OCI-M2 (cell line): Measurements from ENCODE around the gene ARHGEF28.

Source experiments
- DNase-seq: peaks from one replicate; lab custom pipeline; 2025; ENCODE audit not compliant: unreplicated experiment; lab: John Stamatoyannopoulos, UW

Gene ARHGEF28

GRCh38 chr5:73740274-73740790, 114.3 kb downstream of the ARHGEF28 start:
- no peak for DNase-seq

- DNase-seq: no peak
Observed at GRCh38 chr5:73743161-73743560, 117.2 kb downstream of the ARHGEF28 start.

GRCh38 chr5:73745836-73746235, 119.8 kb downstream of the ARHGEF28 start:
- DNase-seq: no peak

GRCh38 chr5:73746608-73747007, 120.6 kb downstream of the ARHGEF28 start:
- DNase-seq: no peak

- DNase-seq: no peak
Observed at GRCh38 chr5:73747696-73748380, 121.8 kb downstream of the ARHGEF28 start.

GRCh38 chr5:73748510-73749400, 122.8 kb downstream of the ARHGEF28 start:
- no peak for DNase-seq

GRCh38 chr5:73749485-73750270, 123.7 kb downstream of the ARHGEF28 start:
- no peak for DNase-seq

GRCh38 chr5:73751254-73751914, 125.4 kb downstream of the ARHGEF28 start:
- DNase-seq: no peak

- no peak for DNase-seq
Observed at GRCh38 chr5:73754254-73754653, 128.3 kb downstream of the ARHGEF28 start.

GRCh38 chr5:73757416-73757815, 131.4 kb downstream of the ARHGEF28 start:
- DNase-seq: no peak

- DNase-seq: no peak
Observed at GRCh38 chr5:73759771-73760170, 133.8 kb downstream of the ARHGEF28 start.

- no peak for DNase-seq
Observed at GRCh38 chr5:73763300-73764032, 137.5 kb downstream of the ARHGEF28 start.

GRCh38 chr5:73764586-73764985, 138.6 kb downstream of the ARHGEF28 start:
- no peak for DNase-seq

GRCh38 chr5:73764996-73765395, 139.0 kb downstream of the ARHGEF28 start:
- no peak for DNase-seq

GRCh38 chr5:73766902-73767301, 140.9 kb downstream of the ARHGEF28 start:
- no peak for DNase-seq

- no peak for DNase-seq
Observed at GRCh38 chr5:73770172-73771025, 144.4 kb downstream of the ARHGEF28 start.

- no peak for DNase-seq
Observed at GRCh38 chr5:73774924-73775323, 148.9 kb downstream of the ARHGEF28 start.

- DNase-seq: no peak
Observed at GRCh38 chr5:73776405-73776804, 150.4 kb downstream of the ARHGEF28 start.

- DNase-seq: no peak
Observed at GRCh38 chr5:73777192-73777591, 151.2 kb downstream of the ARHGEF28 start.
